Gastrocnemius medialis (tissue), 4 donors: ENCODE data around the gene BMPER. TPM values are rescaled to one million over a fixed set of nuclear protein-coding genes. Genes with fewer than 3 reads are reported as not detected.

ENCODE experiments used
- ATAC-seq, 2 donors: fragments of 150-250 bp; one replicate each; pipeline ENCODE4 v1.9.1; 2016
- DNase-seq, 2 donors: peaks; one replicate each; pipeline ENCODE4 v3.0.0-alpha.2; 2019
- H3K27ac ChIP-seq, 4 donors: fragments of 200-600 bp; sonication (generic); 1 replicate in 1 of 4; 2 replicates in 3 of 4; pipeline ENCODE4 v1.5.1; 2016 to 2018; ENCODE audit warnings: mild to moderate bottlenecking in 2 of 4, moderate library complexity in 1 of 4
- H3K27me3 ChIP-seq, 3 donors: fragments of 200-600 bp; sonication (generic) in 2 of 3; 1 replicate in 1 of 3; 2 replicates in 2 of 3; pipeline versions ENCODE4 v1.5.1 to v1.6.0; 2016 to 2019; ENCODE audit warnings: mild to moderate bottlenecking in 1 of 3, moderate library complexity in 1 of 3
- H3K36me3 ChIP-seq, 2 donors: fragments of 200-600 bp; sonication (generic) in 1 of 2; one replicate each; pipeline ENCODE4 v1.5.1; 2017 to 2018
- H3K4me1 ChIP-seq, 2 donors: fragments of 200-600 bp; sonication (generic) in 1 of 2; one replicate each; pipeline ENCODE4 v1.5.1; 2016 to 2017; ENCODE audit warnings: mild to moderate bottlenecking in 2 of 2
- H3K4me3 ChIP-seq, 4 donors: fragments of 200-600 bp; sonication (generic) in 3 of 4; 1 replicate in 1 of 4; 2 replicates in 3 of 4; pipeline ENCODE4 v1.5.1; 2016 to 2019; ENCODE audit warnings: mild to moderate bottlenecking in 2 of 4
- H3K9me3 ChIP-seq, 3 donors: fragments of 200-600 bp; sonication (generic) in 2 of 3; 1 replicate in 1 of 3; 2 replicates in 2 of 3; pipeline ENCODE4 v1.5.1; 2016 to 2019
- POLR2A ChIP-seq, 2 donors: fragments of 450-650 bp; IDR thresholded peaks; one replicate each; pipeline ENCODE4 v1.6.1; 2017; ENCODE audit warnings: antibody characterized with exemption in 2 of 2, mild to moderate bottlenecking in 2 of 2, moderate library complexity in 2 of 2
- in situ Hi-C, 4 donors: fragments of 200-750 bp; cut with MboI; loops; one replicate each; pipeline versions ENCODE4 v1.15.0 to v1.8.0; 2017; ENCODE audit warnings: low sequenced_read_pairs in 4 of 4
- intact Hi-C: fragments of 100-400 bp; cut with DNase I; formaldehyde crosslinking; loops from one replicate; pipeline ENCODE4 v1.15.1; 2023; ENCODE audit warnings: low total_unique reads
- total RNA-seq, 4 donors: library from RNA; depleted of rRNA; stranded (reverse); fragments of >200 nt; gene quantifications; one replicate each; pipeline versions ENCODE4 v1.1.0 to v1.2.3, GENCODE V29; 2016
- TF ChIP-seq, protein P1 (sequence below), 5 experiments: fragments of 450-650 bp in 3 of 5; fragments of 200-600 bp in 2 of 5; sonication (generic) in 2 of 5; IDR thresholded peaks in 4 of 5; conservative IDR thresholded peaks in 1 of 5; 1 replicate in 4 of 5; 2 replicates in 1 of 5; pipeline ENCODE4 v1.5.1; 2016 to 2019; ENCODE audit warnings: antibody characterized with exemption in 5 of 5, mild to moderate bottlenecking in 3 of 5, moderate library complexity in 3 of 5

The BMPER gene
- total RNA-seq, 4 donors from 2014 or later: 1.7 to 11.0 (median 4.5) TPM

DNA sequence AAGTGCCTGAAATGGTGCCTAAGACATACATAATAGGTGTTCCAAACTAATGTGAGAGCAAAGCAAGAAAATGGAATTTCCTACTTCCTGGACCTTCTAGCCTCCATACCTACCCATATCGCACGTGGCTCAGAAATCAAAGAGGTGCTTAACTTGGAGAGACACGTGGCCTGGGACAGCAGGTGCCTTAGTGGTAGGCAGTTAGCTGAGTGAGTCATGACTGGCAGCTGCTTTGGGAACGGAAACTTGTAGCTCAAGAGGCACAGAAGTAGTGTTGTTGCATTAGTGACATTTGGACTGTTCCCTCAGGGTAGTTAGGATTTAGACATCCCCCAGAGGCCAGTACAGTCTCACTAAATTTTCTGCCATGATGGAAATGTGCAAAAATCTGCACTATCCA is 12.0 kb upstream of the BMPER start:
- Histone ChIP-seq H3K9me3 (no peaks in the 10 kb centered on the region), H3K36me3 (no peaks in the 10 kb centered on the region), H3K27ac (no peak overlapping the region), H3K27me3 (no peaks in the 10 kb centered on the region), H3K4me3 (no peak overlapping the region), H3K4me1 (peaks cover 0 to 3% of the 10 kb centered on the region in 2 donors)
- in situ Hi-C loops (loop anchor here in 3 of 4 donors (10.0 kb wide), 2 partner anchors 129 to 139 kb away; no protein-coding TSS in a partner anchor), intact Hi-C loops (no loop called here)
- TF ChIP-seq, protein P1, sequence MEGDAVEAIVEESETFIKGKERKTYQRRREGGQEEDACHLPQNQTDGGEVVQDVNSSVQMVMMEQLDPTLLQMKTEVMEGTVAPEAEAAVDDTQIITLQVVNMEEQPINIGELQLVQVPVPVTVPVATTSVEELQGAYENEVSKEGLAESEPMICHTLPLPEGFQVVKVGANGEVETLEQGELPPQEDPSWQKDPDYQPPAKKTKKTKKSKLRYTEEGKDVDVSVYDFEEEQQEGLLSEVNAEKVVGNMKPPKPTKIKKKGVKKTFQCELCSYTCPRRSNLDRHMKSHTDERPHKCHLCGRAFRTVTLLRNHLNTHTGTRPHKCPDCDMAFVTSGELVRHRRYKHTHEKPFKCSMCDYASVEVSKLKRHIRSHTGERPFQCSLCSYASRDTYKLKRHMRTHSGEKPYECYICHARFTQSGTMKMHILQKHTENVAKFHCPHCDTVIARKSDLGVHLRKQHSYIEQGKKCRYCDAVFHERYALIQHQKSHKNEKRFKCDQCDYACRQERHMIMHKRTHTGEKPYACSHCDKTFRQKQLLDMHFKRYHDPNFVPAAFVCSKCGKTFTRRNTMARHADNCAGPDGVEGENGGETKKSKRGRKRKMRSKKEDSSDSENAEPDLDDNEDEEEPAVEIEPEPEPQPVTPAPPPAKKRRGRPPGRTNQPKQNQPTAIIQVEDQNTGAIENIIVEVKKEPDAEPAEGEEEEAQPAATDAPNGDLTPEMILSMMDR (IDR thresholded peaks at IDR 0.05 in 4 of 5, conservative IDR thresholded peaks at IDR 0.05 in 1 of 5): no peak
- TF ChIP-seq POLR2A (IDR thresholded peaks at IDR 0.05): no peak
- peak in 1 of 2 donors; percentile 43 for ATAC-seq
- DNase-seq: peak; percentile 9 to 13

DNA sequence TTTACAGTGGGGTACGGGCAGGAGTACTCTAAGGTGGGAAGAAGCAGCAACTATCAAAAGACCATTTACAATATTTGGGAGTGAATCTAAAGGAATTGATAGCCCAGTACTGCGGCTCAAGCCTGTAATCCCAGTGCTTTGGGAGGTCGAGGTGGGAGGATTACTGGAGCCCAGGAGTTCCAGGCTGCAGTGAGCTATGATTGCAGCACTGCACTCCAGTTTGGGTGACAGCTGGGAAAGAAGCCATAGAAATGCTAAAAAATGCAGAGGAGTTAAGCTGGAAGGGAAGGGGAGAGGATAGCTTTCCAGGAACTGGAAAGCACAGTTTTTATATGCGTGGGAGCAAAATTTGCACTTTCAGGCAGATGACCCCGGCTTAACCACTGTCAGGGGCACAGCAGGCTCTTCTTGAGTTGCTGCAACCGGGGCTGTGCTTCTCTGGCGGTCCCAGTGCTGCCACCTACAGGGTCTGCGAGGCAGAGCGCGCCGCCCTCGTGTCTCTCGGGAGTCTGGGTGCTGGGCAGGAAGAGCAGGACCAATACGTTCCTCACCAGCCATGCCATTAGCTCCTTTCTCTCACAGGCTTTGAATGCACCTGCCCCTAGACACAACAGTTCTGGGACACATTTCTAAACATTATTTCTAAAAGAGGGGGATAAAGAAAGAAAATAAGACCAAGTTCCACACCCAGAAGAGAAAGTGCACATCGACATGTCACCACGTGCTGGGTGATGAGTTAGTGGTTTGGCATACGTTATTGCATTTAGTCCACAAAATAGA is 10.1 kb upstream of the BMPER start:
- Histone ChIP-seq H3K4me1 (peaks cover 0 to 3% of the 10 kb centered on the region in 2 donors), H3K9me3 (no peaks in the 10 kb centered on the region), H3K4me3 (peak overlapping the region in 1 of 4 donors; percentile 30), H3K36me3 (no peaks in the 10 kb centered on the region), H3K27ac (no peak overlapping the region), H3K27me3 (no peaks in the 10 kb centered on the region)
- peak; percentile 68 to 78 for DNase-seq
- intact Hi-C loops: loop anchor here (1.0 to 5.0 kb wide), 3 partner anchors 138 to 438 kb away; no protein-coding TSS in a partner anchor
- in situ Hi-C loops: loop anchor here (5.0 to 10.0 kb wide), 3 partner anchors 130 to 140 kb away; no protein-coding TSS in a partner anchor
- TF ChIP-seq POLR2A (IDR thresholded peaks at IDR 0.05): no peak
- TF ChIP-seq, protein P1 (IDR thresholded peaks at IDR 0.05 in 4 of 5, conservative IDR thresholded peaks at IDR 0.05 in 1 of 5): peak; percentile 59 to 95 (median 85)
- ATAC-seq: peak; percentile 80 to 93

DNA sequence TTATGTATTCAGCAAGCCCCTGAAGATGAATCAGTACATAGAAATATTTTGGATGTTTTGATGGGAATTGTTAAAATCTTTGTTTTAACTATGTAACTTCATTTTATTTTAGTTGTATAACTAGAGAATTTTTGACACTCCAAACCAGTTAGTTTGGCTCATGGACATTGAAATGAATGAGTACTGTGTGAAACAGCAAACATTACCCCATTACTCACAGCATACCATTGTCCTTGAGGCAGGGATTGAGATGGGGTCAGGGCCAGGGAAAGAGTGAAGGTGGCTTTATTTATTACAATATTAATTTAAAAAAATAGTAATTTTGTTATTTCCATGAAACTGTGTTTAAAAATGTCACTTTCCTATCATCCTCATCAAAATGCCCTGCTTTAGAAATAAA is 4.8 kb upstream of the BMPER start:
- no peak for DNase-seq
- peaks cover 0 to 9% of the 10 kb centered on the region in 2 donors for H3K4me1 ChIP-seq
- no peaks in the 10 kb centered on the region for H3K9me3 ChIP-seq
- H3K27ac ChIP-seq: no peak overlapping the region
- H3K27me3 ChIP-seq: peaks cover 0 to 1% (median 0%) of the 10 kb centered on the region in 3 donors
- no peak overlapping the region for H3K4me3 ChIP-seq
- H3K36me3 ChIP-seq: no peaks in the 10 kb centered on the region
- intact Hi-C loops (no loop called here), in situ Hi-C loops (no loop called here)
- TF ChIP-seq POLR2A (IDR thresholded peaks at IDR 0.05): no peak
- ATAC-seq: no peak

DNA sequence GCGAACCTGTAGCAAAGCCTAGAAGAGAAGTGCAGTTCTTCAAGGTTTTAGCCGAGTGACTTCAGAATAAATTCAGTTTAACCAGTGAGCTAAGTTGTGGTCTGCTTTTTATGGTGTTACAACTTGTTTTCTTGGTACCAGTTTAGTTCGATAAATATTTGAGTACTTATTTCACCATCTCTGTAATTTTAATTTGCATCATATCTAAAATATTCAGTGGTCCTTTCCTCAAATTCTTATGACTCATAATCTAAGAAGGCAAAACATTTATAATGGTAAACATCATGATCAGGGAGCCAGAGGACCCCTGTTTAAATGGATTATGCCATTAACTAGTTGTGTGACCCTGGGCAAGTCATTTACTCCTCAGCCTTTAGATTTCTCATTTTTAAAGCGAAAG is 4.1 kb upstream of the BMPER start:
- DNase-seq (no peak), ATAC-seq (no peak)
- Histone ChIP-seq H3K4me3 (no peak overlapping the region), H3K9me3 (no peaks in the 10 kb centered on the region), H3K4me1 (peaks cover 0 to 12% of the 10 kb centered on the region in 2 donors), H3K27ac (no peak overlapping the region), H3K36me3 (no peaks in the 10 kb centered on the region), H3K27me3 (peaks cover 3 to 6% (median 6%) of the 10 kb centered on the region in 3 donors)
- in situ Hi-C loops: no loop called here
- intact Hi-C loops: no loop called here
- TF ChIP-seq, protein P1 (IDR thresholded peaks at IDR 0.05 in 4 of 5, conservative IDR thresholded peaks at IDR 0.05 in 1 of 5): no peak
- TF ChIP-seq POLR2A (IDR thresholded peaks at IDR 0.05): no peak

DNA sequence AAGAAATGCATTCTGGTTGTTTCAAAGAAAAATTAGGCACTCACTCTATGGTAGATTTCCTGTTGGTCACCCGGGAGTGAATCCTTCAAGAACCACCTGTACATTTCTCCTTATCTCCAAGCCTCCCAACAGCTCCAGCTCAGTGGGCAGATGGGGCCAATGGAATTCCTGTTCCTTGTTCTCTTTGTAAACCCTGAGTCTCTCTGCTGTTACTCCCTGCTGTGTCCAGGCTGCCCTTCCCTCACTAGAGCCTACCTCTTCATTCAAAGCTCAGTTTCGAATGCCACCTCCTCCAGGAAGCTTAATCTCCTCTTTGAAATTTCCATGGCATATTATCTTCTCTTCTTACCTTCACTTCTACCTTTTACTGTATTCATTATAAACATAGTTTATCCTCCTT is 3.5 kb upstream of the BMPER start:
- ATAC-seq (no peak), DNase-seq (no peak)
- Histone ChIP-seq H3K27ac (no peak overlapping the region), H3K4me3 (no peak overlapping the region), H3K9me3 (no peaks in the 10 kb centered on the region), H3K27me3 (peaks cover 3 to 8% (median 6%) of the 10 kb centered on the region in 3 donors), H3K4me1 (peaks cover 0 to 12% of the 10 kb centered on the region in 2 donors), H3K36me3 (no peaks in the 10 kb centered on the region)
- intact Hi-C loops: no loop called here
- TF ChIP-seq POLR2A (IDR thresholded peaks at IDR 0.05): no peak
- TF ChIP-seq, protein P1 (IDR thresholded peaks at IDR 0.05 in 4 of 5, conservative IDR thresholded peaks at IDR 0.05 in 1 of 5): no peak
- in situ Hi-C loops: no loop called here
